ENCODE measurements around the gene PLEKHG4B. TPM values are rescaled to one million over a fixed set of nuclear protein-coding genes. Genes with fewer than 3 reads are reported as not detected.
A peak's percentile ranks its signal among the peaks of the same experiment; 100 is the strongest.
"Not testable (repeated sequence)": the region's sequence is repeated elsewhere in the genome, so short reads cannot be mapped to it uniquely, and the experiment has no call there.

The PLEKHG4B gene
- total RNA-seq, 1 experiment from 2014 or later: 51.4 TPM

- POLR2A ChIA-PET; H3K27ac Mint-ChIP-seq; H3K36me3 Mint-ChIP-seq; DNase-seq (ENCODE audit: low spot score); H3K4me3 Mint-ChIP-seq; H3K9me3 Mint-ChIP-seq; CTCF ChIA-PET; ATAC-seq: not testable (repeated sequence)
- Mint-ChIP-seq H3K27me3 (ENCODE audit: low read depth) (peaks cover 84% of the 10 kb centered on the region), H3K4me1 (peaks cover 12% of the 10 kb centered on the region)
Observed at GRCh38 chr5:49530-49929, 42.4 kb upstream of the PLEKHG4B start.

- ChIA-PET CTCF (no interaction called here), POLR2A (no interaction called here)
- no peak for ATAC-seq
- no peak for DNase-seq (ENCODE audit: low spot score)
- no peak for TF ChIP-seq STAT6 (CRISPR knock-in tag; conservative IDR thresholded peaks at IDR 0.05; ENCODE audit: low read depth)
- no peak for TF ChIP-seq USF1 (CRISPR knock-in tag; IDR thresholded peaks at IDR 0.05)
- TF ChIP-seq AFF4 (CRISPR knock-in tag; IDR thresholded peaks at IDR 0.05; ENCODE audit: borderline replicate concordance): no peak
- no peak overlapping the region for H3K4me3 Mint-ChIP-seq
- no peak overlapping the region for H3K27ac Mint-ChIP-seq
- H3K4me1 Mint-ChIP-seq: peaks cover 15% of the 10 kb centered on the region
- H3K9me3 Mint-ChIP-seq: no peaks in the 10 kb centered on the region
- peaks cover 84% of the 10 kb centered on the region for H3K27me3 Mint-ChIP-seq (ENCODE audit: low read depth)
- H3K36me3 Mint-ChIP-seq: no peaks in the 10 kb centered on the region
Observed at GRCh38 chr5:49953-50544, 41.9 kb upstream of the PLEKHG4B start.

- ChIA-PET CTCF (no interaction called here), POLR2A (no interaction called here)
- TF ChIP-seq E2F4 (CRISPR knock-in tag; IDR thresholded peaks at IDR 0.05; ENCODE audit: borderline replicate concordance, low read depth) (no peak), ATF3 (CRISPR knock-in tag; conservative IDR thresholded peaks at IDR 0.05) (no peak), PREB (CRISPR knock-in tag; IDR thresholded peaks at IDR 0.05; ENCODE audit: borderline replicate concordance) (no peak), GRHL2 (CRISPR knock-in tag; IDR thresholded peaks at IDR 0.05; ENCODE audit: insufficient replicate concordance, severe bottlenecking) (no peak), ZBTB43 (CRISPR knock-in tag; IDR thresholded peaks at IDR 0.05) (no peak), IRF1 (CRISPR knock-in tag; IDR thresholded peaks at IDR 0.05) (no peak), GTF2I (CRISPR knock-in tag; conservative IDR thresholded peaks at IDR 0.05) (no peak), E2F5 (CRISPR knock-in tag; IDR thresholded peaks at IDR 0.05) (no peak), ZNF263 (CRISPR knock-in tag; IDR thresholded peaks at IDR 0.05; ENCODE audit: low read depth) (no peak), CBFB (CRISPR knock-in tag; IDR thresholded peaks at IDR 0.05; ENCODE audit: low read depth) (no peak), MLX (CRISPR knock-in tag; IDR thresholded peaks at IDR 0.05) (no peak), NFE2L1 (CRISPR knock-in tag; IDR thresholded peaks at IDR 0.05) (no peak)
Observed at GRCh38 chr5:50724-51499, 41.1 kb upstream of the PLEKHG4B start.

More at GRCh38 chr5:50724-51499, 41.1 kb upstream of the PLEKHG4B start:
- no peak for DNase-seq (ENCODE audit: low spot score)
- no peak overlapping the region for H3K27ac Mint-ChIP-seq
- H3K27me3 Mint-ChIP-seq (ENCODE audit: low read depth): peaks cover 78% of the 10 kb centered on the region
- no peaks in the 10 kb centered on the region for H3K36me3 Mint-ChIP-seq
- no peaks in the 10 kb centered on the region for H3K9me3 Mint-ChIP-seq
- H3K4me3 Mint-ChIP-seq: peak overlapping the region; percentile 76
- ATAC-seq: no peak
- peaks cover 22% of the 10 kb centered on the region for H3K4me1 Mint-ChIP-seq

All from WTC11 (cell line).